Breast epithelium (tissue), 4 donors: ENCODE data around the gene TTC12. TPM values are rescaled to one million over a fixed set of nuclear protein-coding genes. Genes with fewer than 3 reads are reported as not detected.

Source experiments
- DNase-seq, 2 donors: peaks; one replicate each; pipeline ENCODE4 v3.0.0-alpha.2; 2019; ENCODE audit warnings: low spot score in 2 of 2
- H3K27ac ChIP-seq, 2 donors: fragments of 200-600 bp; sonication (generic) in 1 of 2; one replicate each; pipeline ENCODE4 v1.5.1; 2016 to 2019; ENCODE audit warnings: mild to moderate bottlenecking in 1 of 2
- H3K27me3 ChIP-seq, 2 donors: fragments of 200-600 bp; sonication (generic) in 1 of 2; one replicate each; pipeline versions ENCODE4 v1.5.1 to v1.6.0; 2017 to 2019; ENCODE audit warnings: control low read depth in 1 of 2, mild to moderate bottlenecking in 1 of 2
- H3K36me3 ChIP-seq: fragments of 200-600 bp; one replicate; pipeline ENCODE4 v1.5.1; 2019
- H3K4me1 ChIP-seq, 2 donors: fragments of 200-600 bp; sonication (generic); one replicate each; pipeline ENCODE4 v1.5.1; 2016 to 2019; ENCODE audit warnings: control low read depth in 1 of 2
- H3K4me3 ChIP-seq, 3 donors: fragments of 200-600 bp; sonication (generic); 1 replicate in 2 of 3; 2 replicates in 1 of 3; pipeline ENCODE4 v1.5.1; 2016 to 2019; ENCODE audit warnings: mild to moderate bottlenecking in 3 of 3, moderate library complexity in 2 of 3
- H3K9me3 ChIP-seq, 2 donors: fragments of 200-600 bp; sonication (generic) in 1 of 2; one replicate each; pipeline ENCODE4 v1.5.1; 2016 to 2019; ENCODE audit warnings: control low read depth in 1 of 2
- CTCF ChIP-seq, 3 donors: fragments of 450-650 bp; IDR thresholded peaks; one replicate each; pipeline ENCODE4 v1.5.1; 2016 to 2017; ENCODE audit warnings: antibody characterized with exemption in 3 of 3, mild to moderate bottlenecking in 3 of 3, moderate library complexity in 3 of 3
- POLR2A ChIP-seq: fragments of 450-650 bp; IDR thresholded peaks from one replicate; pipeline ENCODE4 v1.6.1; 2016; ENCODE audit warnings: antibody characterized with exemption, mild to moderate bottlenecking, moderate library complexity
- POLR2AphosphoS5 ChIP-seq, 3 donors: sonication (generic); formaldehyde crosslinking; IDR thresholded peaks; one replicate each; pipeline ENCODE4 v1.6.1; 2017; ENCODE audit warnings: antibody characterized with exemption in 3 of 3
- intact Hi-C: fragments of 100-400 bp; cut with DNase I; formaldehyde crosslinking; loops from one replicate; pipeline ENCODE4 v1.15.1; 2023; ENCODE audit warnings: low total_unique reads
- total RNA-seq, 3 donors: library from RNA; depleted of rRNA; stranded (reverse); fragments of >200 nt; gene quantifications; one replicate each; pipeline ENCODE4 v1.1.0, GENCODE V29; 2016

The TTC12 gene
- total RNA-seq, 3 donors from 2014 or later = 12.3 to 48.4 (median 43.6) TPM

GRCh38 chr11:113332638-113333329 lies 18.4 kb downstream of the TTC12 start:
- H3K27ac ChIP-seq = no peak overlapping the region
- no peaks in the 10 kb centered on the region for H3K4me1 ChIP-seq
- no peak overlapping the region for H3K4me3 ChIP-seq
- H3K36me3 ChIP-seq = peaks cover 10% of the 10 kb centered on the region
- no peaks in the 10 kb centered on the region for H3K27me3 ChIP-seq
- no peak for DNase-seq
- intact Hi-C loops = no loop called here
- TF ChIP-seq CTCF (IDR thresholded peaks at IDR 0.05) (no peak), POLR2A (no peak), POLR2AphosphoS5 (IDR thresholded peaks at IDR 0.05) (no peak)
- no peaks in the 10 kb centered on the region for H3K9me3 ChIP-seq

GRCh38 chr11:113334183-113334582 lies 19.8 kb downstream of the TTC12 start:
- TF ChIP-seq POLR2AphosphoS5 (IDR thresholded peaks at IDR 0.05) (no peak), POLR2A (no peak), CTCF (IDR thresholded peaks at IDR 0.05) (no peak)
- H3K9me3 ChIP-seq = no peaks in the 10 kb centered on the region
- H3K27ac ChIP-seq = no peak overlapping the region
- H3K4me3 ChIP-seq = no peak overlapping the region
- H3K36me3 ChIP-seq = peaks cover 10% of the 10 kb centered on the region
- no peaks in the 10 kb centered on the region for H3K4me1 ChIP-seq
- H3K27me3 ChIP-seq = no peaks in the 10 kb centered on the region
- intact Hi-C loops = no loop called here
- DNase-seq = no peak

- H3K36me3 ChIP-seq = peaks cover 7% of the 10 kb centered on the region
- intact Hi-C loops = no loop called here
These were observed 24.3 kb downstream of the TTC12 start for GRCh38 chr11:113338730-113339129.

GRCh38 chr11:113339929-113340589 lies 25.7 kb downstream of the TTC12 start:
- no peak for TF ChIP-seq CTCF (IDR thresholded peaks at IDR 0.05)
- TF ChIP-seq POLR2AphosphoS5 (IDR thresholded peaks at IDR 0.05) = no peak
- TF ChIP-seq POLR2A = no peak
- H3K4me3 ChIP-seq = no peak overlapping the region
- no peaks in the 10 kb centered on the region for H3K4me1 ChIP-seq
- no peak overlapping the region for H3K27ac ChIP-seq
- no peaks in the 10 kb centered on the region for H3K9me3 ChIP-seq
- intact Hi-C loops = no loop called here
- no peaks in the 10 kb centered on the region for H3K27me3 ChIP-seq
- DNase-seq = no peak
- peaks cover 7% of the 10 kb centered on the region for H3K36me3 ChIP-seq

More at GRCh38 chr11:113338730-113339129, 24.3 kb downstream of the TTC12 start:
- TF ChIP-seq CTCF (IDR thresholded peaks at IDR 0.05) (no peak), POLR2AphosphoS5 (IDR thresholded peaks at IDR 0.05) (no peak), POLR2A (no peak)
- Histone ChIP-seq H3K4me1 (no peaks in the 10 kb centered on the region), H3K27me3 (no peaks in the 10 kb centered on the region), H3K9me3 (no peaks in the 10 kb centered on the region), H3K4me3 (no peak overlapping the region), H3K27ac (no peak overlapping the region)
- no peak for DNase-seq
